Hepatocyte (in vitro differentiated cells): ENCODE results near the gene DDX39A.

Experiments used
- CTCF ChIP-seq: fragments of 200-600 bp; sonication (generic); IDR thresholded peaks from 2 replicates; pipeline ENCODE4 v1.5.1; 2016; ENCODE audit warnings: antibody characterized with exemption, mild to moderate bottlenecking; ENCODE audit not compliant: poor library complexity
- EZH2 ChIP-seq: fragments of 200-600 bp; sonication (generic); IDR thresholded peaks from 2 replicates; pipeline ENCODE4 v1.6.1; 2016; ENCODE audit warnings: antibody characterized with exemption, mild to moderate bottlenecking, borderline replicate concordance
- EZH2phosphoT487 ChIP-seq: fragments of 200-600 bp; sonication (generic); IDR thresholded peaks from one replicate; pipeline ENCODE4 v1.6.1; 2018; ENCODE audit warnings: antibody characterized with exemption, mild to moderate bottlenecking, low read depth, moderate library complexity; ENCODE audit not compliant: unreplicated experiment, severe bottlenecking

GRCh38 chr19:14366529-14366928 lies 52.6 kb downstream of the DDX39A start:
- TF ChIP-seq CTCF (no peak), EZH2phosphoT487 (no peak), EZH2 (no peak)
